ENCODE results near the gene ARHGAP42.

DNA sequence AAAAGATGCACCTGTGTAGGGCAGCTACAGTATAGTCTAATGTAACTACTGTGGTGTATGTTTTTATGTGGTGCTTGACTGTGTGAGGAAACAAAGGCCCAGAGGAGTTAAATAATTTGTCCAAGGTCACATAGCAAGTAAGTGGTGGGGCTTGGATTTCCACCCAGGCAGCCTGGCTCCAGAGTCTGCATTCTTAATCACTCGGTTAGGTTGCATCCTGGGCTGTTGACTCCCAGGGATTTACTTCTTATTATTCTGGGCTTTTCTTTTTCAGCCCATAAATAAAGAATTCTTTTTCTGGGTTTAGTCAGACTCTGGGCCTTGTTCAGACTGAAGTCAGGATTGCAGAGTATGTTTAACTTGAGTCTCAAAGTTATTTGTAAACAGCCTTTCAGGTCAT lies 82.1 kb downstream of the ARHGAP42 start:
- TF ChIP-seq CTCF (IDR thresholded peaks at IDR 0.05) (no peak), POLR2AphosphoS5 (IDR thresholded peaks at IDR 0.05) (no peak)

Data from stomach (tissue), 4 donors.